ENCODE results near the gene PGAM1. TPM values are rescaled to one million over a fixed set of nuclear protein-coding genes. Genes with fewer than 3 reads are reported as not detected.

PGAM1 gene
- 138 TPM for polyA plus RNA-seq
- long read RNA-seq, donor 1, transcript PGAM1-201 (4 exons, 1,830 nt), result major isoform, 41 of 41 reads
- long read RNA-seq, donor 1, partial matches to known transcripts, result 0 of 41 reads
- long read RNA-seq, donor 1, other reads (novel, unspliced or antisense), result 0 of 41 reads
- long read RNA-seq, donor 2, transcript PGAM1-201 (4 exons, 1,830 nt), result major isoform, 114 of 132 reads
- long read RNA-seq, donor 2, partial matches to known transcripts, result 16 of 132 reads
- long read RNA-seq, donor 2, other reads (novel, unspliced or antisense), result 0 of 132 reads
- long read RNA-seq, donor 3, result 0 reads
- long read RNA-seq, donor 4, transcript PGAM1-201 (4 exons, 1,830 nt), result major isoform, 6 of 6 reads
- long read RNA-seq, donor 4, partial matches to known transcripts, result 0 of 6 reads
- long read RNA-seq, donor 4, other reads (novel, unspliced or antisense), result 0 of 6 reads
- long read RNA-seq, donor 5, transcript PGAM1-201 (4 exons, 1,830 nt), result major isoform, 39 of 45 reads
- long read RNA-seq, donor 5, partial matches to known transcripts, result 6 of 45 reads
- long read RNA-seq, donor 5, other reads (novel, unspliced or antisense), result 0 of 45 reads
- long read RNA-seq, donor 6, transcript PGAM1-201 (4 exons, 1,830 nt), result major isoform, 80 of 106 reads
- long read RNA-seq, donor 6, partial matches to known transcripts, result 25 of 106 reads
- long read RNA-seq, donor 6, other reads (novel, unspliced or antisense), result 0 of 106 reads
- long read RNA-seq, donor 7, transcript PGAM1-201 (4 exons, 1,830 nt), result major isoform, 25 of 25 reads
- long read RNA-seq, donor 7, partial matches to known transcripts, result 0 of 25 reads
- long read RNA-seq, donor 7, other reads (novel, unspliced or antisense), result 0 of 25 reads
- long read RNA-seq, donor 8, transcript PGAM1-201 (4 exons, 1,830 nt), result major isoform, 129 of 145 reads
- long read RNA-seq, donor 8, partial matches to known transcripts, result 16 of 145 reads
- long read RNA-seq, donor 8, other reads (novel, unspliced or antisense), result 0 of 145 reads
- long read RNA-seq, donor 9, transcript PGAM1-201 (4 exons, 1,830 nt), result major isoform, 57 of 57 reads
- long read RNA-seq, donor 9, partial matches to known transcripts, result 0 of 57 reads
- long read RNA-seq, donor 9, other reads (novel, unspliced or antisense), result 0 of 57 reads
- long read RNA-seq, donor 10, transcript PGAM1-201 (4 exons, 1,830 nt), result major isoform, 70 of 84 reads
- long read RNA-seq, donor 10, partial matches to known transcripts, result 14 of 84 reads
- long read RNA-seq, donor 10, other reads (novel, unspliced or antisense), result 0 of 84 reads
- long read RNA-seq, donor 11, transcript PGAM1-201 (4 exons, 1,830 nt), result major isoform, 55 of 55 reads
- long read RNA-seq, donor 11, partial matches to known transcripts, result 0 of 55 reads
- long read RNA-seq, donor 11, other reads (novel, unspliced or antisense), result 0 of 55 reads

- Histone ChIP-seq H3K27ac (ENCODE audit: low read length) (peak within 1 kb of the TSS; percentile 76), H3K4me1 (ENCODE audit: control insufficient read depth, insufficient read depth, low read length) (peaks cover 17% of the 10 kb centered on the region), H3K27me3 (ENCODE audit: control insufficient read depth, insufficient read depth, low read length) (no peaks in the 10 kb centered on the region), H3K9me3 (ENCODE audit: control insufficient read depth, low read depth, low read length) (peaks cover 2% of the 10 kb centered on the region), H3K4me3 (ENCODE audit: low read length) (peak within 1 kb of the TSS; percentile 88), H3K36me3 (ENCODE audit: control insufficient read depth, insufficient read depth, low read length) (peaks cover 18% of the 10 kb centered on the region)
- peak; percentile 97 for DNase-seq
- no CpG with 5 or more reads among the region's 90 CpGs for WGBS (ENCODE audit: insufficient coverage, low lambda C conversion rate)
Observed at GRCh38 chr10:97425964-97426775, at the start of gene PGAM1. TSS of gene PGAM1 (plus strand) at chr10:97426191. CDS start at chr10:97426308, 117 bp downstream.

GRCh38 chr10:97376413-97376812, 49.6 kb upstream of the PGAM1 start:
- DNase-seq, result no peak
- Histone ChIP-seq H3K27ac (ENCODE audit: low read length) (no peak overlapping the region), H3K27me3 (ENCODE audit: control insufficient read depth, insufficient read depth, low read length) (no peaks in the 10 kb centered on the region), H3K4me3 (ENCODE audit: low read length) (no peak overlapping the region), H3K36me3 (ENCODE audit: control insufficient read depth, insufficient read depth, low read length) (peaks cover 54% of the 10 kb centered on the region), H3K9me3 (ENCODE audit: control insufficient read depth, low read depth, low read length) (no peaks in the 10 kb centered on the region), H3K4me1 (ENCODE audit: control insufficient read depth, insufficient read depth, low read length) (peaks cover 22% of the 10 kb centered on the region)
- no CpG with 5 or more reads among the region's 6 CpGs for WGBS (ENCODE audit: insufficient coverage, low lambda C conversion rate)

GRCh38 chr10:97378933-97379921, 46.8 kb upstream of the PGAM1 start:
- peaks cover 26% of the 10 kb centered on the region for H3K36me3 ChIP-seq (ENCODE audit: control insufficient read depth, insufficient read depth, low read length)
- H3K27ac ChIP-seq (ENCODE audit: low read length), result peak overlapping the region; percentile 89
- H3K4me3 ChIP-seq (ENCODE audit: low read length), result no peak overlapping the region
- WGBS (ENCODE audit: insufficient coverage, low lambda C conversion rate), result no CpG with 5 or more reads among the region's 15 CpGs
- peaks cover 25% of the 10 kb centered on the region for H3K4me1 ChIP-seq (ENCODE audit: control insufficient read depth, insufficient read depth, low read length)
- no peaks in the 10 kb centered on the region for H3K27me3 ChIP-seq (ENCODE audit: control insufficient read depth, insufficient read depth, low read length)
- DNase-seq, result peak in 1 of 2 donors; percentile 31
- H3K9me3 ChIP-seq (ENCODE audit: control insufficient read depth, low read depth, low read length), result no peaks in the 10 kb centered on the region

GRCh38 chr10:97380516-97380915, 45.5 kb upstream of the PGAM1 start:
- Histone ChIP-seq H3K36me3 (ENCODE audit: control insufficient read depth, insufficient read depth, low read length) (peaks cover 35% of the 10 kb centered on the region), H3K9me3 (ENCODE audit: control insufficient read depth, low read depth, low read length) (no peaks in the 10 kb centered on the region), H3K4me1 (ENCODE audit: control insufficient read depth, insufficient read depth, low read length) (peaks cover 25% of the 10 kb centered on the region), H3K4me3 (ENCODE audit: low read length) (no peak overlapping the region), H3K27me3 (ENCODE audit: control insufficient read depth, insufficient read depth, low read length) (no peaks in the 10 kb centered on the region), H3K27ac (ENCODE audit: low read length) (peak overlapping the region; percentile 89)
- no CpG with 5 or more reads among the region's 8 CpGs for WGBS (ENCODE audit: insufficient coverage, low lambda C conversion rate)
- DNase-seq, result peak; percentile 96 to 98

GRCh38 chr10:97381626-97382025, 44.4 kb upstream of the PGAM1 start:
- WGBS (ENCODE audit: insufficient coverage, low lambda C conversion rate), result no CpG with 5 or more reads among the region's 8 CpGs
- Histone ChIP-seq H3K9me3 (ENCODE audit: control insufficient read depth, low read depth, low read length) (no peaks in the 10 kb centered on the region), H3K36me3 (ENCODE audit: control insufficient read depth, insufficient read depth, low read length) (peaks cover 39% of the 10 kb centered on the region), H3K27ac (ENCODE audit: low read length) (peak overlapping the region; percentile 89), H3K4me3 (ENCODE audit: low read length) (no peak overlapping the region), H3K27me3 (ENCODE audit: control insufficient read depth, insufficient read depth, low read length) (no peaks in the 10 kb centered on the region), H3K4me1 (ENCODE audit: control insufficient read depth, insufficient read depth, low read length) (peaks cover 25% of the 10 kb centered on the region)
- DNase-seq, result no peak

GRCh38 chr10:97383159-97383558, 42.8 kb upstream of the PGAM1 start:
- Histone ChIP-seq H3K27ac (ENCODE audit: low read length) (no peak overlapping the region), H3K9me3 (ENCODE audit: control insufficient read depth, low read depth, low read length) (no peaks in the 10 kb centered on the region), H3K27me3 (ENCODE audit: control insufficient read depth, insufficient read depth, low read length) (no peaks in the 10 kb centered on the region), H3K4me3 (ENCODE audit: low read length) (no peak overlapping the region), H3K4me1 (ENCODE audit: control insufficient read depth, insufficient read depth, low read length) (peaks cover 25% of the 10 kb centered on the region), H3K36me3 (ENCODE audit: control insufficient read depth, insufficient read depth, low read length) (peaks cover 40% of the 10 kb centered on the region)
- no CpG with 5 or more reads among the region's 7 CpGs for WGBS (ENCODE audit: insufficient coverage, low lambda C conversion rate)
- no peak for DNase-seq

- no peak overlapping the region for H3K4me3 ChIP-seq (ENCODE audit: low read length)
- no peaks in the 10 kb centered on the region for H3K9me3 ChIP-seq (ENCODE audit: control insufficient read depth, low read depth, low read length)
- no CpG with 5 or more reads among the region's 5 CpGs for WGBS (ENCODE audit: insufficient coverage, low lambda C conversion rate)
- H3K36me3 ChIP-seq (ENCODE audit: control insufficient read depth, insufficient read depth, low read length), result peaks cover 41% of the 10 kb centered on the region
- H3K27ac ChIP-seq (ENCODE audit: low read length), result no peak overlapping the region
- H3K4me1 ChIP-seq (ENCODE audit: control insufficient read depth, insufficient read depth, low read length), result peaks cover 22% of the 10 kb centered on the region
- H3K27me3 ChIP-seq (ENCODE audit: control insufficient read depth, insufficient read depth, low read length), result no peaks in the 10 kb centered on the region
- DNase-seq, result no peak
Observed at GRCh38 chr10:97384156-97384555, 41.8 kb upstream of the PGAM1 start.

- peaks cover 17% of the 10 kb centered on the region for H3K4me1 ChIP-seq (ENCODE audit: control insufficient read depth, insufficient read depth, low read length)
Observed at GRCh38 chr10:97384641-97385040, 41.4 kb upstream of the PGAM1 start.

More at GRCh38 chr10:97384641-97385040, 41.4 kb upstream of the PGAM1 start:
- peaks cover 40% of the 10 kb centered on the region for H3K36me3 ChIP-seq (ENCODE audit: control insufficient read depth, insufficient read depth, low read length)
- WGBS (ENCODE audit: insufficient coverage, low lambda C conversion rate), result no CpG with 5 or more reads among the region's 6 CpGs
- no peaks in the 10 kb centered on the region for H3K27me3 ChIP-seq (ENCODE audit: control insufficient read depth, insufficient read depth, low read length)
- H3K4me3 ChIP-seq (ENCODE audit: low read length), result no peak overlapping the region
- H3K27ac ChIP-seq (ENCODE audit: low read length), result no peak overlapping the region
- H3K9me3 ChIP-seq (ENCODE audit: control insufficient read depth, low read depth, low read length), result no peaks in the 10 kb centered on the region
- DNase-seq, result no peak
